Measurements from ENCODE around the gene MAK. TPM values are rescaled to one million over a fixed set of nuclear protein-coding genes. Genes with fewer than 3 reads are reported as not detected.
A peak's percentile ranks its signal among the peaks of the same experiment; 100 is the strongest.

The MAK gene
- total and polyA plus RNA-seq, 2 of the 13 experiments (the other 11 are each of a cell fraction or from before 2014, with no cell fraction given): 0.04 TPM; not detected in 1

DNA sequence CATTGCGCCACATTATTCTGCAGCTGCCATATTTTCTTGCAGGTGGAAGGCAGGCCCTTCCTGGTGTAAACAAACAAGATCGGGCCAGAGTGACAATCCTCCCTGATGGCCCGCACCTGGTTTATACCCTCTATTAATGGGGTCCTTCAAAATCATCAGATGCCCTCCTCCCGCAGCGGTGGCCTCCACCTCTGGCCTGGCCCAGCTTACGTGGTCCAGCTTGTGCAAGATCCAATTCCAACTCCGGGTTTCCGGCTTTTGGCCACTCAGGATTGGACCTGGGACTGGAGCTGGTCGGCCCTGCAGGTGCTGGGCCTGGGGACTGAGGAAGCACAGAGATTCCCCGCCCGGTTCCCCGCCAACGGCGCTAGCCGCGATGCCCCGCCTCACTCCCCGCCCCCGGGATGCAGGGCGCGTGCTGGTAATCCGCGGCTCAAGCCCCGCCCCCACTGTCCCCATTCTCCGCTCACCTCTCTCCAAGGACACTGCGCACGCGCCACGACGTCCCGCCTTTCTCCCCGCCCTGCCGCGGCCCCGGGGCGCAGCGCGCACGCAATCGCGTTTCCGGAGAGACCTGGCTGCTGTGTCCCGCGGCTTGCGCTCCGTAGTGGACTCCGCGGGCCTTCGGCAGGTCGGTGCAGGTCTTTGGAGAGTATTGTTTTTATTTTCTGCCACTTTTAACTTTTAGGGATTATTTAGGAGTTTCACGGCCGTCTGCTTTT is 90.9 kb downstream of the MAK start, which contains the start of gene TMEM14B (continued):
- TF ChIP-seq, protein P1, sequence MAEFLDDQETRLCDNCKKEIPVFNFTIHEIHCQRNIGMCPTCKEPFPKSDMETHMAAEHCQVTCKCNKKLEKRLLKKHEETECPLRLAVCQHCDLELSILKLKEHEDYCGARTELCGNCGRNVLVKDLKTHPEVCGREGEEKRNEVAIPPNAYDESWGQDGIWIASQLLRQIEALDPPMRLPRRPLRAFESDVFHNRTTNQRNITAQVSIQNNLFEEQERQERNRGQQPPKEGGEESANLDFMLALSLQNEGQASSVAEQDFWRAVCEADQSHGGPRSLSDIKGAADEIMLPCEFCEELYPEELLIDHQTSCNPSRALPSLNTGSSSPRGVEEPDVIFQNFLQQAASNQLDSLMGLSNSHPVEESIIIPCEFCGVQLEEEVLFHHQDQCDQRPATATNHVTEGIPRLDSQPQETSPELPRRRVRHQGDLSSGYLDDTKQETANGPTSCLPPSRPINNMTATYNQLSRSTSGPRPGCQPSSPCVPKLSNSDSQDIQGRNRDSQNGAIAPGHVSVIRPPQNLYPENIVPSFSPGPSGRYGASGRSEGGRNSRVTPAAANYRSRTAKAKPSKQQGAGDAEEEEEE (CRISPR knock-in tag; IDR thresholded peaks at IDR 0.05; ENCODE audit: borderline replicate concordance): peak; percentile 28; the same call in 1 of the 2 replicates
- no peak for TF ChIP-seq MBD4 (IDR thresholded peaks at IDR 0.05; ENCODE audit: borderline replicate concordance, low read length)
- peak; percentile 93 for TF ChIP-seq ZNF781 (CRISPR knock-in tag; IDR thresholded peaks at IDR 0.05; ENCODE audit: borderline replicate concordance, not compliant biosample characterization)
- TF ChIP-seq EP300 (IDR thresholded peaks at IDR 0.05; ENCODE audit: low read depth in 2 of 2, low read length in 2 of 2): peak in 1 of 2 experiments; percentile 37; a peak in 3 of 4 replicates
- peak; percentile 32; the same call in 1 of the 2 replicates for TF ChIP-seq EP300 (CRISPR knock-in tag; IDR thresholded peaks at IDR 0.05; ENCODE audit: borderline replicate concordance)
- 0 out of 2 replicates have a peak, but pooled peaks have one; percentile 34 for TF ChIP-seq ZNF775 (CRISPR knock-in tag; IDR thresholded peaks at IDR 0.05; ENCODE audit: borderline replicate concordance)
- TF ChIP-seq, protein P2, sequence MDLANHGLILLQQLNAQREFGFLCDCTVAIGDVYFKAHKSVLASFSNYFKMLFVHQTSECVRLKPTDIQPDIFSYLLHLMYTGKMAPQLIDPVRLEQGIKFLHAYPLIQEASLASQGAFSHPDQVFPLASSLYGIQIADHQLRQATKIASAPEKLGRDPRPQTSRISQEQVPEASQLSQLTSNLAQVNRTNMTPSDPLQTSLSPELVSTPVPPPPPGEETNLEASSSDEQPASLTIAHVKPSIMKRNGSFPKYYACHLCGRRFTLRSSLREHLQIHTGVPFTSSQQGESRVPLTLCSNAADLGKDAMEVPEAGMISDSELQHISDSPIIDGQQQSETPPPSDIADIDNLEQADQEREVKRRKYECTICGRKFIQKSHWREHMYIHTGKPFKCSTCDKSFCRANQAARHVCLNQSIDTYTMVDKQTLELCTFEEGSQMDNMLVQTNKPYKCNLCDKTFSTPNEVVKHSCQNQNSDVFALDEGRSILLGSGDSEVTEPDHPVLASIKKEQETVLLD (CRISPR knock-in tag; IDR thresholded peaks at IDR 0.05; ENCODE audit: low read depth): peak; percentile 99
- TF ChIP-seq, protein P3, sequence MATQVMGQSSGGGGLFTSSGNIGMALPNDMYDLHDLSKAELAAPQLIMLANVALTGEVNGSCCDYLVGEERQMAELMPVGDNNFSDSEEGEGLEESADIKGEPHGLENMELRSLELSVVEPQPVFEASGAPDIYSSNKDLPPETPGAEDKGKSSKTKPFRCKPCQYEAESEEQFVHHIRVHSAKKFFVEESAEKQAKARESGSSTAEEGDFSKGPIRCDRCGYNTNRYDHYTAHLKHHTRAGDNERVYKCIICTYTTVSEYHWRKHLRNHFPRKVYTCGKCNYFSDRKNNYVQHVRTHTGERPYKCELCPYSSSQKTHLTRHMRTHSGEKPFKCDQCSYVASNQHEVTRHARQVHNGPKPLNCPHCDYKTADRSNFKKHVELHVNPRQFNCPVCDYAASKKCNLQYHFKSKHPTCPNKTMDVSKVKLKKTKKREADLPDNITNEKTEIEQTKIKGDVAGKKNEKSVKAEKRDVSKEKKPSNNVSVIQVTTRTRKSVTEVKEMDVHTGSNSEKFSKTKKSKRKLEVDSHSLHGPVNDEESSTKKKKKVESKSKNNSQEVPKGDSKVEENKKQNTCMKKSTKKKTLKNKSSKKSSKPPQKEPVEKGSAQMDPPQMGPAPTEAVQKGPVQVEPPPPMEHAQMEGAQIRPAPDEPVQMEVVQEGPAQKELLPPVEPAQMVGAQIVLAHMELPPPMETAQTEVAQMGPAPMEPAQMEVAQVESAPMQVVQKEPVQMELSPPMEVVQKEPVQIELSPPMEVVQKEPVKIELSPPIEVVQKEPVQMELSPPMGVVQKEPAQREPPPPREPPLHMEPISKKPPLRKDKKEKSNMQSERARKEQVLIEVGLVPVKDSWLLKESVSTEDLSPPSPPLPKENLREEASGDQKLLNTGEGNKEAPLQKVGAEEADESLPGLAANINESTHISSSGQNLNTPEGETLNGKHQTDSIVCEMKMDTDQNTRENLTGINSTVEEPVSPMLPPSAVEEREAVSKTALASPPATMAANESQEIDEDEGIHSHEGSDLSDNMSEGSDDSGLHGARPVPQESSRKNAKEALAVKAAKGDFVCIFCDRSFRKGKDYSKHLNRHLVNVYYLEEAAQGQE (IDR thresholded peaks at IDR 0.05; ENCODE audit: borderline replicate concordance in 1 of 2, low read depth in 1 of 2, low read length in 2 of 2): peak in 1 of 2 experiments; percentile 51; a peak in 1 of 4 replicates
- no peak for TF ChIP-seq SRSF4 (IDR thresholded peaks at IDR 0.05; ENCODE audit: low read depth, low read length, poor library complexity, severe bottlenecking)
- TF ChIP-seq ZNF709 (CRISPR knock-in tag; IDR thresholded peaks at IDR 0.05): peak; percentile 95; the same call in 1 of the 2 replicates
- TF ChIP-seq NPAS2 (CRISPR knock-in tag; IDR thresholded peaks at IDR 0.05; ENCODE audit: borderline replicate concordance): no peak
- 0 out of 2 replicates have a peak, but pooled peaks have one; percentile 75 for TF ChIP-seq ZNF670 (CRISPR knock-in tag; IDR thresholded peaks at IDR 0.05; ENCODE audit: borderline replicate concordance)
- TF ChIP-seq FIP1L1 (IDR thresholded peaks at IDR 0.05; ENCODE audit: borderline replicate concordance, insufficient read depth, low read depth, low read length): no peak
- TF ChIP-seq FOXM1 (CRISPR knock-in tag; IDR thresholded peaks at IDR 0.05): peak; percentile 9; the same call in 1 of the 2 replicates
- peak; percentile 80 for TF ChIP-seq HOXA3 (CRISPR knock-in tag; IDR thresholded peaks at IDR 0.05)
- peak; percentile 78; the same call in 1 of the 2 replicates for TF ChIP-seq ZKSCAN5 (CRISPR knock-in tag; IDR thresholded peaks at IDR 0.05)
- peak; percentile 89; the same call in 1 of the 2 replicates for TF ChIP-seq ZBTB20 (CRISPR knock-in tag; IDR thresholded peaks at IDR 0.05; ENCODE audit: borderline replicate concordance, low read depth)
- no peak for TF ChIP-seq SRSF1 (optimal IDR thresholded peaks at IDR 0.05; ENCODE audit: low read depth, low read length)
- TF ChIP-seq, protein P4, sequence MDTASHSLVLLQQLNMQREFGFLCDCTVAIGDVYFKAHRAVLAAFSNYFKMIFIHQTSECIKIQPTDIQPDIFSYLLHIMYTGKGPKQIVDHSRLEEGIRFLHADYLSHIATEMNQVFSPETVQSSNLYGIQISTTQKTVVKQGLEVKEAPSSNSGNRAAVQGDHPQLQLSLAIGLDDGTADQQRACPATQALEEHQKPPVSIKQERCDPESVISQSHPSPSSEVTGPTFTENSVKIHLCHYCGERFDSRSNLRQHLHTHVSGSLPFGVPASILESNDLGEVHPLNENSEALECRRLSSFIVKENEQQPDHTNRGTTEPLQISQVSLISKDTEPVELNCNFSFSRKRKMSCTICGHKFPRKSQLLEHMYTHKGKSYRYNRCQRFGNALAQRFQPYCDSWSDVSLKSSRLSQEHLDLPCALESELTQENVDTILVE (CRISPR knock-in tag; IDR thresholded peaks at IDR 0.05): peak; percentile 100
- TF ChIP-seq ELF3 (CRISPR knock-in tag; IDR thresholded peaks at IDR 0.05): peak; percentile 81
